Endothelial cell of umbilical vein (primary cell): Measurements from ENCODE around the gene LARP1.

ENCODE experiments used
- EZH2 ChIP-seq: IDR thresholded peaks from 2 replicates; pipeline ENCODE4 v1.6.1; 2012; ENCODE audit warnings: borderline replicate concordance, low read depth, mild to moderate bottlenecking, moderate library complexity, low read length, inconsistent platforms; ENCODE audit not compliant: severe bottlenecking
- FOS ChIP-seq: IDR thresholded peaks from 2 replicates; pipeline ENCODE4 v1.6.1; 2011; ENCODE audit warnings: mild to moderate bottlenecking, low read length, moderate library complexity, borderline replicate concordance; ENCODE audit not compliant: insufficient read depth
- POLR2A ChIP-seq: IDR thresholded peaks from 2 replicates; pipeline ENCODE4 v1.6.1; 2012; ENCODE audit warnings: low read depth, mild to moderate bottlenecking, control low read depth, low read length
- TF ChIP-seq, protein P1 (sequence below), 2 donors: IDR thresholded peaks; 1 replicate in 1 of 2; 2 replicates in 1 of 2; pipeline ENCODE4 v1.5.1; 2011; ENCODE audit warnings: low read length in 2 of 2, mild to moderate bottlenecking in 2 of 2, moderate library complexity in 2 of 2, control low read depth in 1 of 2, inconsistent platforms in 1 of 2, low read depth in 1 of 2; ENCODE audit not compliant: insufficient read depth in 1 of 2; ENCODE audit errors: extremely low read depth in 1 of 2

DNA sequence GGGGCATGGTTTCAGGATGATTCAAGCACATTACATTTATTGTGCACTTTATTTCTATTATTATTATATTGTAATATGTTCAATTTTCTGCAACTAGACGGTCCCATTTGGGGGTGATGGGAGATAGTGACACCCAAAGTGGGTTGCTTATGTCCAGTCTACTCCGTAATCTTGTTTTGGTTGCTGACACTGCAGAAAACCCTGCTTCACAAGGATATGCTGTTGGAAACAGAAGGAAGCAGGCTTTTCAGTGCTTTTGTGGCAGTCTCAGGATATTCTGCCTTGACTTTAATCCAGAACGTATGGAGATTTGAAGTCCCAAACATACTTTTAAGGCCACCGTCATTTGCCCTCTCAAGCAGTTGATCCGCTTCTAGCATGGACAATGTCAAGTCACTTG lies 47.5 kb upstream of the LARP1 start:
- TF ChIP-seq, protein P1, sequence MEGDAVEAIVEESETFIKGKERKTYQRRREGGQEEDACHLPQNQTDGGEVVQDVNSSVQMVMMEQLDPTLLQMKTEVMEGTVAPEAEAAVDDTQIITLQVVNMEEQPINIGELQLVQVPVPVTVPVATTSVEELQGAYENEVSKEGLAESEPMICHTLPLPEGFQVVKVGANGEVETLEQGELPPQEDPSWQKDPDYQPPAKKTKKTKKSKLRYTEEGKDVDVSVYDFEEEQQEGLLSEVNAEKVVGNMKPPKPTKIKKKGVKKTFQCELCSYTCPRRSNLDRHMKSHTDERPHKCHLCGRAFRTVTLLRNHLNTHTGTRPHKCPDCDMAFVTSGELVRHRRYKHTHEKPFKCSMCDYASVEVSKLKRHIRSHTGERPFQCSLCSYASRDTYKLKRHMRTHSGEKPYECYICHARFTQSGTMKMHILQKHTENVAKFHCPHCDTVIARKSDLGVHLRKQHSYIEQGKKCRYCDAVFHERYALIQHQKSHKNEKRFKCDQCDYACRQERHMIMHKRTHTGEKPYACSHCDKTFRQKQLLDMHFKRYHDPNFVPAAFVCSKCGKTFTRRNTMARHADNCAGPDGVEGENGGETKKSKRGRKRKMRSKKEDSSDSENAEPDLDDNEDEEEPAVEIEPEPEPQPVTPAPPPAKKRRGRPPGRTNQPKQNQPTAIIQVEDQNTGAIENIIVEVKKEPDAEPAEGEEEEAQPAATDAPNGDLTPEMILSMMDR (IDR thresholded peaks at IDR 0.05; ENCODE audit: extremely low read depth in 1 of 2, insufficient read depth in 1 of 2, low read depth in 1 of 2, low read length in 2 of 2), result no peak
- TF ChIP-seq POLR2A (no peak), FOS (no peak), EZH2 (no peak)
